ENCODE measurements around the gene ATP1A4.

ATP1A4 gene

DNA sequence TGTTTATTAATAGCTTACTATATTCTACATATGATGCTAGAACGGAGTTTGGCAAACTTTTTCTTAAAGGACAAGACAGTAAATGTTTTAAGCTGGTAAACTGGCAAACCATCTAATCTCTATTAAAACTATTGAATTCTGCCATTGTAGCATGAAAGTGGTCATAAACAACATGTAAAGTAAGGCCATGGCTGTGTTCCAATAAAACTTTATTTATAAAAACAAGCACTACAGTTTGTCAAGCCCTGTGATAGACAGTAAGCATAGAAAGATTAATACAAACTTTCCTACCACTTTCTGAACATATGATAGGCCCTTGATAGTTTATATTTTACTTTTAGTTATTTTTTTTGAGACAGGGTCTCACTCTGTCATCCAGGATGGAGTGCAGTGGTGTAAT, 76.2 kb downstream of the ATP1A4 start:
- no peak for DNase-seq (ENCODE audit: low read depth in 2 of 2)

- DNase-seq (ENCODE audit: low read depth in 2 of 2) = no peak
Measured at GRCh38 chr1:160228431-160228830, 77.0 kb downstream of the ATP1A4 start.

DNA sequence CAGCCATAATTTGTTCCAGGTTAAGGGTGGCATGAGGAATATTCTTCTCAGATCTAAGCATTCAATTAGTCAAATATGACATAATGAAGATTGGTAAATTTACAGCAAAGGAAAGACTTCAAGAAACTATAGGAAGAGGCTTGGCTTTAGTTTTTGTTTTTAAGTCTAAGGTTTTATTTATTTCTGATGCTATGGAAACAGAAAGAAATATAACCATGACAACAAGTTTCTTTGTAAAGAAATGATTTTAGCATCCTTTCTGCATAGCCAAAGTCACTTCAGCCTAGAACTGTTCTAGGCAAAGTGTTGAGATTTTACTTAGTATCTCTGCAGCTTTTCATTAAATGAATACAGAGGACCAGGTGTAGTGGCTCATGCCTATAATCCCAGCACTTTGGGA, 81.5 kb downstream of the ATP1A4 start:
- no peak for DNase-seq (ENCODE audit: low read depth in 2 of 2)

All from stimulated activated CD4-positive, alpha-beta T cell treated with anti-CD3 and anti-CD28 coated beads, Interleukin-15, amount 100 ng/mL, for 48 hours (primary cell).